ENCODE data around the gene NOC2L.
A peak's percentile ranks its signal among the peaks of the same experiment; 100 is the strongest.
"Not testable (repeated sequence)": the region's sequence is repeated elsewhere in the genome, so short reads cannot be mapped to it uniquely, and the experiment has no call there.

NOC2L gene

GRCh38 chr1:993379-993995, 34.4 kb upstream of the NOC2L start:
- DNase-seq: no peak

GRCh38 chr1:992362-992761, 33.3 kb upstream of the NOC2L start:
- no peak for DNase-seq

GRCh38 chr1:991895-992294, 32.8 kb upstream of the NOC2L start:
- no peak for DNase-seq

- DNase-seq: not testable (repeated sequence)
These were observed 32.2 kb upstream of the NOC2L start for GRCh38 chr1:991275-991674.

- not testable (repeated sequence) for DNase-seq
These were observed 29.0 kb upstream of the NOC2L start for GRCh38 chr1:988061-988460.

GRCh38 chr1:985126-985525, 26.1 kb upstream of the NOC2L start:
- DNase-seq: no peak

- no peak for DNase-seq
These were observed 25.4 kb upstream of the NOC2L start for GRCh38 chr1:984476-984814.

GRCh38 chr1:983798-984475, 24.9 kb upstream of the NOC2L start:
- DNase-seq: peak; percentile 16

- no peak for DNase-seq
These were observed 23.8 kb upstream of the NOC2L start for GRCh38 chr1:982765-983436.

GRCh38 chr1:981955-982558, 23.0 kb upstream of the NOC2L start, which contains the start of gene PERM1:
PERM1 (minus strand) TSS chr1:982093; CDS start chr1:981029, 1,064 bp downstream.
- DNase-seq: no peak

GRCh38 chr1:981491-981954, 22.5 kb upstream of the NOC2L start:
- no peak for DNase-seq

- DNase-seq: no peak
These were observed 21.7 kb upstream of the NOC2L start for GRCh38 chr1:980602-981395.

GRCh38 chr1:980137-980571, 21.1 kb upstream of the NOC2L start:
- no peak for DNase-seq

- no peak for DNase-seq
These were observed 20.7 kb upstream of the NOC2L start for GRCh38 chr1:979744-980072.

GRCh38 chr1:978835-979743, 20.0 kb upstream of the NOC2L start:
- DNase-seq: no peak

GRCh38 chr1:978069-978834, 19.2 kb upstream of the NOC2L start:
- DNase-seq: no peak

GRCh38 chr1:976791-977190, 17.7 kb upstream of the NOC2L start:
- DNase-seq: not testable (repeated sequence)

- DNase-seq: no peak
These were observed 17.0 kb upstream of the NOC2L start for GRCh38 chr1:975896-976683.

GRCh38 chr1:975365-975764, 16.3 kb upstream of the NOC2L start:
- no peak for DNase-seq

- DNase-seq: no peak
These were observed 15.8 kb upstream of the NOC2L start for GRCh38 chr1:974687-975328.
